K562 (cell line): ENCODE results near the gene MPDZ.

ENCODE experiments used
- CC2D1A ChIP-seq: fragments of 450-650 bp; IDR thresholded peaks from 2 replicates; pipeline ENCODE4 v1.6.1; 2017; ENCODE audit warnings: mild to moderate bottlenecking
- ETS2 ChIP-seq: IDR thresholded peaks from 2 replicates; pipeline ENCODE4 v1.6.1; 2016; ENCODE audit warnings: borderline replicate concordance, missing genetic modification characterization, mild to moderate bottlenecking, moderate library complexity, missing compliant biosample characterization; ENCODE audit not compliant: poor library complexity, severe bottlenecking
- EZH2 ChIP-seq: IDR thresholded peaks from 2 replicates; pipeline ENCODE4 v1.6.1; 2012; ENCODE audit warnings: low read depth, mild to moderate bottlenecking, inconsistent platforms, low read length, borderline replicate concordance
- HMGN3 ChIP-seq: IDR thresholded peaks from 2 replicates; pipeline ENCODE4 v1.6.1; 2011; ENCODE audit warnings: borderline replicate concordance, low read depth, mild to moderate bottlenecking, mixed read lengths, low read length; ENCODE audit not compliant: insufficient read length; ENCODE audit errors: extremely low read depth
- JUND ChIP-seq, 2 experiments: IDR thresholded peaks; 2 replicates in 1 of 2; 3 replicates in 1 of 2; pipeline ENCODE4 v1.6.1; 2011; ENCODE audit warnings: borderline replicate concordance in 2 of 2, low read depth in 2 of 2, low read length in 2 of 2, improper control_type of control experiment in 1 of 2, missing biosample characterization in 1 of 2, missing genetic modification characterization in 1 of 2, missing genetic modification reagents in 1 of 2
- SREBF1 ChIP-seq: fragments of 150-350 bp; IDR thresholded peaks from 2 replicates; pipeline ENCODE4 v1.6.1; 2014; ENCODE audit warnings: antibody characterized with exemption, low read depth, low read length, borderline replicate concordance
- ZFPM2 ChIP-seq: fragments of 250-450 bp; sonication (Bioruptor Pico); IDR thresholded peaks from 2 replicates; pipeline ENCODE4 v1.5.1; 2022; ENCODE audit warnings: mild to moderate bottlenecking
- ZKSCAN3 ChIP-seq: fragments of 250-450 bp; sonication (Bioruptor Pico); IDR thresholded peaks from 2 replicates; pipeline ENCODE4 v1.4.0; 2020
- TF ChIP-seq, protein P1 (sequence below), 3 experiments: IDR thresholded peaks in 2 of 3; conservative IDR thresholded peaks in 1 of 3; 2 replicates each; pipeline ENCODE4 v1.5.1; 2011 to 2012; ENCODE audit warnings: low read length in 3 of 3, mild to moderate bottlenecking in 3 of 3, control low read depth in 2 of 3, improper control_type of control experiment in 1 of 3, inconsistent platforms in 1 of 3, low read depth in 1 of 3, mixed read lengths in 1 of 3, moderate library complexity in 1 of 3; ENCODE audit not compliant: insufficient read depth in 2 of 3

DNA sequence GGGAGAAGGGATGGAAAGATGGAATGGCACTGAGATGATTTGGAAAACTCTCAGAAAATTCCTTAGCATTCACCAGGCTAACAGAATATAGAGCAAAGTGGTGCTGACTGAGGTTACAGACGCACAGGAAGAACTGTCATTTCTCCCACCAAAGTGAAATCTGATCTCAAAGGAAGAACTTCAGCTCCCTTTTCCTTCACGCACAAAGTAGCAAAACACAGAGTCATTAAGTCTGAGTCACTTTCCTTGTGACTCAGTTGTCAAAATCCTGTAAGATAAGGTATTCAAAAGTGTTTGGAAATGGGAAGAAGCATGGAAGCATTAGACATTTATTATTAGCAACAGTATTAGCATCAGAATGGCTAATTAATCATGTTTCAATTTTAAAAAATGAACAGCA lies 11.7 kb downstream of the MPDZ start:
- TF ChIP-seq JUND (IDR thresholded peaks at IDR 0.05; ENCODE audit: borderline replicate concordance, low read depth, low read length) = peak; percentile 89
- TF ChIP-seq JUND (tag; IDR thresholded peaks at IDR 0.05; ENCODE audit: borderline replicate concordance, low read depth, low read length) = peak; percentile 80; the same call in 1 of the 3 replicates
- TF ChIP-seq EZH2 = no peak
- TF ChIP-seq, protein P1, sequence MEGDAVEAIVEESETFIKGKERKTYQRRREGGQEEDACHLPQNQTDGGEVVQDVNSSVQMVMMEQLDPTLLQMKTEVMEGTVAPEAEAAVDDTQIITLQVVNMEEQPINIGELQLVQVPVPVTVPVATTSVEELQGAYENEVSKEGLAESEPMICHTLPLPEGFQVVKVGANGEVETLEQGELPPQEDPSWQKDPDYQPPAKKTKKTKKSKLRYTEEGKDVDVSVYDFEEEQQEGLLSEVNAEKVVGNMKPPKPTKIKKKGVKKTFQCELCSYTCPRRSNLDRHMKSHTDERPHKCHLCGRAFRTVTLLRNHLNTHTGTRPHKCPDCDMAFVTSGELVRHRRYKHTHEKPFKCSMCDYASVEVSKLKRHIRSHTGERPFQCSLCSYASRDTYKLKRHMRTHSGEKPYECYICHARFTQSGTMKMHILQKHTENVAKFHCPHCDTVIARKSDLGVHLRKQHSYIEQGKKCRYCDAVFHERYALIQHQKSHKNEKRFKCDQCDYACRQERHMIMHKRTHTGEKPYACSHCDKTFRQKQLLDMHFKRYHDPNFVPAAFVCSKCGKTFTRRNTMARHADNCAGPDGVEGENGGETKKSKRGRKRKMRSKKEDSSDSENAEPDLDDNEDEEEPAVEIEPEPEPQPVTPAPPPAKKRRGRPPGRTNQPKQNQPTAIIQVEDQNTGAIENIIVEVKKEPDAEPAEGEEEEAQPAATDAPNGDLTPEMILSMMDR (IDR thresholded peaks at IDR 0.05 in 2 of 3, conservative IDR thresholded peaks at IDR 0.05 in 1 of 3; ENCODE audit: insufficient read depth in 2 of 3, low read depth in 1 of 3, low read length in 3 of 3) = no peak
- no peak for TF ChIP-seq ZFPM2 (CRISPR knock-in tag)
- no peak for TF ChIP-seq ZKSCAN3 (CRISPR knock-in tag)
- TF ChIP-seq HMGN3 = no peak
- no peak for TF ChIP-seq SREBF1
- no peak for TF ChIP-seq CC2D1A
- no peak for TF ChIP-seq ETS2 (tag)
